OCI-LY7 (cell line): Measurements from ENCODE around the gene SDCBP2. TPM values are rescaled to one million over a fixed set of nuclear protein-coding genes. Genes with fewer than 3 reads are reported as not detected.

ENCODE experiments used
- BruUV-seq: library from RNA; stranded (reverse); fragments of 400-500 nt; replicated peaks from 2 replicates; lab custom pipeline; 2021; lab: Mats Ljungman, UMichigan
- CTCF ChIA-PET: fragments of 300-600 bp; sonication (Branson Sonifier 250); formaldehyde crosslinking; loops from one replicate; lab custom pipeline; 2022; ENCODE audit warnings: antibody characterized with exemption; ENCODE audit not compliant: unreplicated experiment; lab: Charles Lee
- POLR2A ChIA-PET: fragments of 300-600 bp; sonication (Branson Sonifier 250); formaldehyde crosslinking; loops from one replicate; lab custom pipeline; 2022; ENCODE audit warnings: antibody characterized with exemption; lab: Charles Lee
- DNase-seq: peaks from one replicate; pipeline ENCODE4 v3.0.0-alpha.2; 2015; ENCODE audit warnings: low spot score
- H2AFZ ChIP-seq: fragments of 200-600 bp; sonication (generic), shearing (Covaris generic); 2 replicates; pipeline ENCODE4 v1.6.1; 2014; ENCODE audit warnings: mild to moderate bottlenecking, antibody characterized with exemption, low read length, moderate library complexity
- H3K27ac ChIP-seq: fragments of 200-600 bp; sonication (generic); 2 replicates; pipeline ENCODE4 v1.5.1; 2014; ENCODE audit warnings: mixed run types, low read depth, mild to moderate bottlenecking, moderate library complexity, low read length, inconsistent platforms; ENCODE audit not compliant: poor library complexity, severe bottlenecking
- H3K36me3 ChIP-seq: fragments of 200-600 bp; sonication (generic); 2 replicates; pipeline ENCODE4 v1.6.1; 2014; ENCODE audit warnings: mild to moderate bottlenecking, antibody characterized with exemption, low read length, moderate library complexity, mixed read lengths; ENCODE audit not compliant: insufficient read depth
- H3K4me1 ChIP-seq: fragments of 200-600 bp; sonication (generic); 2 replicates; pipeline ENCODE4 v1.5.1; 2014; ENCODE audit warnings: mild to moderate bottlenecking, low read length; ENCODE audit not compliant: insufficient read depth, poor library complexity, severe bottlenecking
- H3K4me2 ChIP-seq: fragments of 200-600 bp; sonication (generic); 2 replicates; pipeline ENCODE4 v1.6.1; 2014; ENCODE audit warnings: mild to moderate bottlenecking, low read length
- H3K4me3 ChIP-seq: fragments of 200-600 bp; sonication (generic); 2 replicates; pipeline ENCODE4 v1.5.1; 2014; ENCODE audit warnings: mild to moderate bottlenecking, low read depth, low read length; ENCODE audit not compliant: poor library complexity, severe bottlenecking
- H3K79me2 ChIP-seq: fragments of 200-600 bp; sonication (generic); 2 replicates; pipeline ENCODE4 v1.6.1; 2016; ENCODE audit warnings: low read depth, mild to moderate bottlenecking, low read length, moderate library complexity, mixed read lengths; ENCODE audit not compliant: insufficient read depth
- H3K9me2 ChIP-seq: fragments of 200-600 bp; sonication (generic); 2 replicates; pipeline ENCODE4 v1.6.1; 2016; ENCODE audit warnings: mild to moderate bottlenecking, low read length, mixed read lengths; ENCODE audit not compliant: insufficient read depth
- H3K9me3 ChIP-seq: fragments of 200-600 bp; sonication (generic); 2 replicates; pipeline ENCODE4 v1.6.1; 2014; ENCODE audit warnings: mild to moderate bottlenecking, mixed run types, low read length, mixed read lengths
- H4K20me1 ChIP-seq: fragments of 200-600 bp; sonication (generic); 2 replicates; pipeline ENCODE4 v1.6.1; 2014; ENCODE audit warnings: mild to moderate bottlenecking, antibody characterized with exemption, low read length, moderate library complexity, mixed read lengths; ENCODE audit not compliant: insufficient read depth
- EZH2phosphoT487 ChIP-seq: fragments of 200-600 bp; sonication (generic); IDR thresholded peaks from 2 replicates; pipeline ENCODE4 v1.6.1; 2018; ENCODE audit warnings: low read depth, borderline replicate concordance, mild to moderate bottlenecking, mixed run types, antibody characterized with exemption, low read length, moderate library complexity, mixed read lengths
- intact Hi-C: fragments of 100-400 bp; cut with micrococcal nuclease; formaldehyde crosslinking; loops from one replicate; pipeline ENCODE4 v1.10.0; 2022; ENCODE audit not compliant: unreplicated experiment
- total RNA-seq, 2 experiments: library from RNA; depleted of rRNA in 1 of 2; stranded (reverse); fragments of >200 nt in 1 of 2; shearing (Covaris generic) in 1 of 2; gene quantifications; 2 replicates each; pipeline ENCODE4 v1.2.3, GENCODE V29; 2014 to 2022
- TF ChIP-seq, protein P1 (sequence below): fragments of 200-600 bp; sonication (generic); conservative IDR thresholded peaks from 2 replicates; pipeline ENCODE4 v1.5.1; 2014; ENCODE audit warnings: mild to moderate bottlenecking, antibody characterized with exemption, low read length, moderate library complexity, mixed read lengths

Gene SDCBP2
- total RNA-seq, 2 experiments from 2014 or later, result 1.8 to 2.6 TPM

GRCh38 chr20:1357921-1358671 lies 29.2 kb upstream of the SDCBP2 start:
- Histone ChIP-seq H3K36me3 (peaks cover 81% of the 10 kb centered on the region), H3K9me2 (no peaks in the 10 kb centered on the region), H3K9me3 (no peaks in the 10 kb centered on the region; the same call in 1 of the 2 replicates), H3K79me2 (no peaks in the 10 kb centered on the region), H4K20me1 (no peaks in the 10 kb centered on the region), H3K4me3 (no peak overlapping the region), H3K4me1 (no peaks in the 10 kb centered on the region), H3K27ac (no peak overlapping the region), H2AFZ (no peak overlapping the region), H3K4me2 (no peak overlapping the region)
- intact Hi-C loops, result no loop called here
- ChIA-PET CTCF (no interaction called here), POLR2A (no interaction called here)
- BruUV-seq, result no TSS peak
- TF ChIP-seq, protein P1, sequence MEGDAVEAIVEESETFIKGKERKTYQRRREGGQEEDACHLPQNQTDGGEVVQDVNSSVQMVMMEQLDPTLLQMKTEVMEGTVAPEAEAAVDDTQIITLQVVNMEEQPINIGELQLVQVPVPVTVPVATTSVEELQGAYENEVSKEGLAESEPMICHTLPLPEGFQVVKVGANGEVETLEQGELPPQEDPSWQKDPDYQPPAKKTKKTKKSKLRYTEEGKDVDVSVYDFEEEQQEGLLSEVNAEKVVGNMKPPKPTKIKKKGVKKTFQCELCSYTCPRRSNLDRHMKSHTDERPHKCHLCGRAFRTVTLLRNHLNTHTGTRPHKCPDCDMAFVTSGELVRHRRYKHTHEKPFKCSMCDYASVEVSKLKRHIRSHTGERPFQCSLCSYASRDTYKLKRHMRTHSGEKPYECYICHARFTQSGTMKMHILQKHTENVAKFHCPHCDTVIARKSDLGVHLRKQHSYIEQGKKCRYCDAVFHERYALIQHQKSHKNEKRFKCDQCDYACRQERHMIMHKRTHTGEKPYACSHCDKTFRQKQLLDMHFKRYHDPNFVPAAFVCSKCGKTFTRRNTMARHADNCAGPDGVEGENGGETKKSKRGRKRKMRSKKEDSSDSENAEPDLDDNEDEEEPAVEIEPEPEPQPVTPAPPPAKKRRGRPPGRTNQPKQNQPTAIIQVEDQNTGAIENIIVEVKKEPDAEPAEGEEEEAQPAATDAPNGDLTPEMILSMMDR, result no peak
- TF ChIP-seq EZH2phosphoT487, result no peak
- DNase-seq, result no peak

GRCh38 chr20:1353956-1354355 lies 25.0 kb upstream of the SDCBP2 start:
- Histone ChIP-seq H3K4me3 (no peak overlapping the region), H3K79me2 (no peaks in the 10 kb centered on the region), H3K27ac (no peak overlapping the region), H3K9me3 (no peaks in the 10 kb centered on the region; the same call in 1 of the 2 replicates), H4K20me1 (no peaks in the 10 kb centered on the region), H3K9me2 (no peaks in the 10 kb centered on the region), H3K4me1 (no peaks in the 10 kb centered on the region), H3K4me2 (no peak overlapping the region), H3K36me3 (peaks cover 65% of the 10 kb centered on the region), H2AFZ (no peak overlapping the region)
- no TSS peak for BruUV-seq
- POLR2A ChIA-PET, result no interaction called here
- no peak for DNase-seq
- CTCF ChIA-PET, result no interaction called here
- TF ChIP-seq, protein P1, result no peak
- TF ChIP-seq EZH2phosphoT487, result no peak
- intact Hi-C loops, result no loop called here
